Kidney (tissue), 14 donors: ENCODE results near the gene CNNM4. TPM values are rescaled to one million over a fixed set of nuclear protein-coding genes. Genes with fewer than 3 reads are reported as not detected.
A peak's percentile ranks its signal among the peaks of the same experiment; 100 is the strongest.

Experiments used
- DNase-seq, 5 donors: peaks; one replicate each; pipeline ENCODE4 v3.0.0-alpha.2; 2013 to 2020
- FAIRE-seq: peaks from 2 replicates; lab custom pipeline; 2012; peaks lifted over from hg19 to GRCh38; lab: Jason Lieb, UNC
- H3K27ac ChIP-seq, 2 donors: one replicate each; pipeline ENCODE4 v1.7.0; 2013; ENCODE audit warnings: low read depth in 2 of 2, low read length in 2 of 2, inconsistent platforms in 1 of 2
- H3K27me3 ChIP-seq: one replicate; pipeline ENCODE4 v1.7.1; 2013; ENCODE audit warnings: low read length, inconsistent platforms; ENCODE audit not compliant: control insufficient read depth, insufficient read depth
- H3K36me3 ChIP-seq, 3 donors: one replicate each; pipeline versions ENCODE4 v1.7.0 to v1.7.1; 2013; ENCODE audit warnings: low read length in 3 of 3, control low read depth in 1 of 3, inconsistent platforms in 1 of 3; ENCODE audit not compliant: insufficient read depth in 3 of 3, control insufficient read depth in 2 of 3
- H3K4me1 ChIP-seq, 3 donors: one replicate each; pipeline versions ENCODE4 v1.7.0 to v1.7.1; 2013; ENCODE audit warnings: low read length in 3 of 3, inconsistent platforms in 1 of 3, low read depth in 1 of 3; ENCODE audit not compliant: control insufficient read depth in 2 of 3, insufficient read depth in 2 of 3
- H3K4me3 ChIP-seq, 3 donors: one replicate each; pipeline versions ENCODE4 v1.7.0 to v1.8.1; 2013; ENCODE audit warnings: low read length in 3 of 3, control low read depth in 1 of 3, inconsistent platforms in 1 of 3
- H3K9ac ChIP-seq, 3 donors: one replicate each; pipeline versions ENCODE4 v1.7.0 to v1.7.1; 2013; ENCODE audit warnings: low read length in 3 of 3, control low read depth in 1 of 3, inconsistent platforms in 1 of 3
- H3K9me3 ChIP-seq, 3 donors: one replicate each; pipeline versions ENCODE4 v1.7.0 to v1.7.1; 2013; ENCODE audit warnings: low read length in 3 of 3, control low read depth in 1 of 3, inconsistent platforms in 1 of 3; ENCODE audit not compliant: control insufficient read depth in 2 of 3, insufficient read depth in 1 of 3
- intact Hi-C: fragments of 100-400 bp; cut with DNase I; formaldehyde crosslinking; loops from one replicate; pipeline ENCODE4 v1.11.1; 2022
- polyA plus RNA-seq: library from polyadenylated mRNA; stranded (reverse); fragments of 350-450 nt; fragmentation: Illumina TruSeq; extraction: RNeasy Lipid Tissue Mini Kit (QIAGEN cat#74804); gene quantifications from one replicate; pipeline ENCODE4 v1.2.3, GENCODE V29; 2014; ENCODE audit warnings: low read depth, low replicate concordance; ENCODE audit not compliant: insufficient read depth
- total RNA-seq: library from RNA; stranded (reverse); fragmentation: NEBNext Ultra II Directional; extraction: Animal tissue kit (Norgen Biotek cat#: 25700); gene quantifications from one replicate; pipeline ENCODE4 v1.2.1, GENCODE V29; 2021
- TF ChIP-seq, protein P1 (sequence below): IDR thresholded peaks from 3 replicates; pipeline ENCODE4 v1.5.1; 2012; ENCODE audit warnings: mild to moderate bottlenecking, moderate library complexity, borderline replicate concordance; ENCODE audit not compliant: insufficient read depth; ENCODE audit errors: extremely low read depth
- donor health status: control.
- donor health status: control.
- donor health status: control.
- donor health status: control.
- donor health status: control.
- donor health status: DM: yes; HTN: yes; CAD: no.
- donor health status: Normal renal cell carcinoma (clear cell type).

The CNNM4 gene
- total and polyA plus RNA-seq, 2 donors from 2014 or later = 3.7 to 14.5 TPM

DNA sequence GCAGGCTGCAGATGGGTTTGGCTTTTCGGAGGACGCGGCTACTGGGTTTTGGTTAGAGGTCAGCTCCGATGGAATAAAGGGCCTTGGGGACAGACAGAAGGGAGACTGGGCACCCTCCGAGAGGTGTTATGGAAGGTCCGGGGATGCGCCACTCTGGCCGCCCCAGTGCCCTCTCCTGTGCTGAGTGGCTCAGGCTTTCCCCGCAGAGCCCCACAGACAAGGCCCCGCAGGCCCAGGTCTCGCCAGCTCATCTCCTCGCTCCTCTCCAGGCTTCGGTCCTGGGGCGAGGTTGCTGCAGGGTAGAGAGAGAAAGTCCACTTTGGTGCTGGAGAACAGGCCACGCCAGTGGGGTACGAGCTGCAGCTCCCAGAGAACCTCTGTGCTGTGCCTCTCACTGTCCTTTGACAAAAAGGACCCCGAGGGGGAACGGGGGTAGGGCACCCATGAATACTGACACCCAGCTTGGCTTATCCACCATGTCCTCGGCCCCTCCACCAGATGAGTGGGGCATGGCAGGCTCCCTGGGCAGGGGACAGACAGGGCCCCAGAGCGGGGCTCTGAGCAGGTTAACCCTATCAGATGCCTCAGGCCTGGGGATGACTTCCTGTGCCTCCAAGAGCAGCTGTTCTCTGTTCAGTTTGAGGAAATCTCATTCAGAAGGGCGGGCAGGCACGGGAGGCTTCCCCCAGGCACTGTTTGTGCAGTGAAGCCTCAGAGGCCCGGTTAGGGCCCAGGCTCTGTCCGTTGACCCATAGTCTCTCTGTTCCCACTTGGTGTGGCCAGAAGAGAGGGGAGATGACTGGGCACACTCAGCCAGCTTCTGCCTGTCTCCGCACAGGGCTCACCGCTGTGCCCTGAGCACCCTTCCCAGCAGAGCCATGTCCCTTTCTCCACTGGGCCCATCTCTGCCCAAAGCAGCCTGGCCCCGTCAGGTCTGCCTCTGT, 39.6 kb downstream of the CNNM4 start:
- H3K27ac ChIP-seq = no peak overlapping the region
- DNase-seq = peak in 3 of 5 donors; percentile 27 to 63 (median 47)
- intact Hi-C loops = no loop called here

DNA sequence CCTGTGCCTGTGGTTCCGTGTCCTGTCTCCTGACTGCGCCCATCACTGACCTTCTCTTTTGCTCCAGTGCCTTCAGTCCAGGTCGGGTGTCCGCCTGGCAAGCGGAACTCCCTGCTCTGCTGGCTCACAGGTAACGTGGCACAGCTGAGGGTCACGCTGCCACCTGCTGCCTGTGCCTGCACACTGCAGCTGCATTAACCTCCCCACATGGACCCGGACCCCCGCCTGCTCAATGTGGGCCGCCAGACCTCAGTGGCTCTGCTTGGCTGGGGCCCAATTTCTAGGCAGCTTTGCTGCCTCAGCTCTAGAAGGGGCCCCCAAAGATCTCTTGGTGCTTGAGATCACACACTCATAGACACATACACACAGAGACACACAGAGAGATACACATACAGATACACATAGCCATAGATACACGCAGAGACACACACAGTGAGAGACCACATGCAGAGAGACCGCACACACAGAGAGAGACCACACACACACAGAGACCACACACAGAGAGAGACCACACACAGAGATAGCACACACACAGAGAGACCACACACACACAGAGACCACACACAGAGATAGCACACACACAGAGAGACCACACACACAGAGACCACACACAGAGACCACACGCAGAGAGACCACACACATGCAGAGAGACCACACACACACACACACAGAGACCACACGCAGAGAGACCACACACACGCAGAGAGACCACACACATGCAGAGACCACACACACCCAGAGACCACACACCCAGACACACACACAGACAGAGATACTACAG, 40.5 kb downstream of the CNNM4 start:
- no peak for FAIRE-seq
- intact Hi-C loops = no loop called here

More for the DNA sequence above, 39.6 kb downstream of the CNNM4 start:
- no peak for FAIRE-seq
- Histone ChIP-seq H3K9me3 (no peaks in the 10 kb centered on the region), H3K4me1 (peaks cover 0 to 4% (median 0%) of the 10 kb centered on the region in 3 donors), H3K36me3 (peaks cover 5 to 9% (median 5%) of the 10 kb centered on the region in 3 donors), H3K9ac (no peak overlapping the region), H3K27me3 (no peaks in the 10 kb centered on the region), H3K4me3 (no peak overlapping the region)
- TF ChIP-seq, protein P1, sequence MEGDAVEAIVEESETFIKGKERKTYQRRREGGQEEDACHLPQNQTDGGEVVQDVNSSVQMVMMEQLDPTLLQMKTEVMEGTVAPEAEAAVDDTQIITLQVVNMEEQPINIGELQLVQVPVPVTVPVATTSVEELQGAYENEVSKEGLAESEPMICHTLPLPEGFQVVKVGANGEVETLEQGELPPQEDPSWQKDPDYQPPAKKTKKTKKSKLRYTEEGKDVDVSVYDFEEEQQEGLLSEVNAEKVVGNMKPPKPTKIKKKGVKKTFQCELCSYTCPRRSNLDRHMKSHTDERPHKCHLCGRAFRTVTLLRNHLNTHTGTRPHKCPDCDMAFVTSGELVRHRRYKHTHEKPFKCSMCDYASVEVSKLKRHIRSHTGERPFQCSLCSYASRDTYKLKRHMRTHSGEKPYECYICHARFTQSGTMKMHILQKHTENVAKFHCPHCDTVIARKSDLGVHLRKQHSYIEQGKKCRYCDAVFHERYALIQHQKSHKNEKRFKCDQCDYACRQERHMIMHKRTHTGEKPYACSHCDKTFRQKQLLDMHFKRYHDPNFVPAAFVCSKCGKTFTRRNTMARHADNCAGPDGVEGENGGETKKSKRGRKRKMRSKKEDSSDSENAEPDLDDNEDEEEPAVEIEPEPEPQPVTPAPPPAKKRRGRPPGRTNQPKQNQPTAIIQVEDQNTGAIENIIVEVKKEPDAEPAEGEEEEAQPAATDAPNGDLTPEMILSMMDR = no peak

DNA sequence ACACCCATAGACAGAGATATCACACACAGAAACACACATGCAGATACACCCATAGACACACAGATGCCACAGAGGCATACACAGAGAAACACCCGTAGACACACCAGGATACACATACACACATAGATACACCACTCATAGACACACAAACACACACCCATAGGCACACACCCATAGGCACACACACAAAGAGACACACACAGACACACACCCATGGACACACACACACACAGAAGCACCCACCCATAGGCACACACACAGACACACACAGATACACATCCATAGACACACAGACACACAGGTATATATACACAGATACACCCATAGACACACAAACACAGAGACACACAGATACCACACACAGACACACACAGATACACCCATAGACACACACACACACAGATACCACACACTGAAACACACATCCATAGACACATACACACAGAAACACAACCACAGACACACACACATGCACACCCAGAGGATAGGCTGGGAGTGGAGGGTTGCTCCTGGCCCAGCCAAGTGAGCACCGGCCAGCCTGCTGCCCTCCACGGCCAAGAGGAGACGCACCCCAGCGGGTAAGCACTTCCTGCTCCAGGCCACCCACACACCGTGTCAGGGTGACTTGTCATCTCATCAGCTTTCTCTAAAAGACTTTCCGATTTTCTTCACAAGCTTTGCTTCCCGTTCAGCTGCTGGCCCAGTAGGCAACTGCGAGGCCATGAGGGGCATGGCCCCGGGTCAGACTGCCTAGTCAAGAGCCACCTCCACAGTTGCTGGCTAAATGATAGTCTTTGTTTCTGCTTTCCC, 41.3 kb downstream of the CNNM4 start:
- TF ChIP-seq, protein P1 = no peak
- FAIRE-seq = no peak
- no peak overlapping the region for H3K4me3 ChIP-seq
- peak in 1 of 5 donors; percentile 53 for DNase-seq
- intact Hi-C loops = no loop called here
- no peaks in the 10 kb centered on the region for H3K9me3 ChIP-seq
- no peak overlapping the region for H3K27ac ChIP-seq
- no peak overlapping the region for H3K9ac ChIP-seq
- no peaks in the 10 kb centered on the region for H3K27me3 ChIP-seq
- H3K36me3 ChIP-seq = peaks cover 5 to 9% (median 5%) of the 10 kb centered on the region in 3 donors
- H3K4me1 ChIP-seq = peaks cover 0 to 4% (median 0%) of the 10 kb centered on the region in 3 donors

More for the DNA sequence above, 40.5 kb downstream of the CNNM4 start:
- H3K4me3 ChIP-seq = peak overlapping the region in 1 of 3 donors; percentile 11
- H3K27me3 ChIP-seq = no peaks in the 10 kb centered on the region
- no peak overlapping the region for H3K9ac ChIP-seq
- TF ChIP-seq, protein P1 = peak; percentile 95
- peaks cover 5 to 9% (median 5%) of the 10 kb centered on the region in 3 donors for H3K36me3 ChIP-seq
- H3K9me3 ChIP-seq = no peaks in the 10 kb centered on the region
- DNase-seq = peak; percentile 82 to 89 (median 85)
- peaks cover 0 to 4% (median 0%) of the 10 kb centered on the region in 3 donors for H3K4me1 ChIP-seq
- no peak overlapping the region for H3K27ac ChIP-seq
